ENCODE measurements around the gene PLA1A.

DNA sequence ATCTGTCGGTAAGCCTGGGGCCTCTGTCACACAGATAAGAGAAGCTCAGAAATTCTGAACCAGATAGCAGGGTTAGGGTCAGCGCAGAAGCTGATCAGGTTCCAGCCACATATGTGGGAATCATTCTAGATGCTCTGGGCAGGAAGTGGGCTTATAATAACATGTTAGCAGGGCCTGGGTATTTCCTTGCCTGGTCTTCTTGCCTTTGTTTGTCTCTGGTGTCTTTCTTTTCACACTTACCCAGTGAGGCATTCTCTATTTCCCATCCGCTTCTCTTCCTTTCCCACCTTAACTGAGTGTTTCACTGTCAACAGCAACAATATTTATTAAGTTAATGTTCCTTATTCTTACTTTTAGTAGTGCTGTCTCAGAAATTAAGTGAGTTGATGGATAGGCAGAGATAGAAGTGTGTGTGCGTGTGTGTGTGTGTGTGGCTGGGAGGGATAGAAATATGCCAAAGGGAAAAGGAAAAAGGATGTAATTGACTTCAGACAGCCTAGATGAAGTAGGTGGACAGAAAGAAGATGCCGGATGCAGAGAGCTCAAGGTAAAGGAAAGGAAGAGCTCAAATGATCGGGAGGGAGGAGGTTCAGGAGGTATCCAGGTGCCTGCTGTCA lies 2.0 kb downstream of the PLA1A start:
- TF ChIP-seq POLR2AphosphoS5 (IDR thresholded peaks at IDR 0.05; ENCODE audit: low read depth, low read length) (no peak), POLR2A (IDR thresholded peaks at IDR 0.05; ENCODE audit: low read depth, low read length) (no peak), TAF1 (IDR thresholded peaks at IDR 0.05; ENCODE audit: borderline replicate concordance, low read depth, low read length) (no peak)

Measured in GM12892 (cell line).